Measurements from ENCODE around the gene LRFN4. TPM values are rescaled to one million over a fixed set of nuclear protein-coding genes. Genes with fewer than 3 reads are reported as not detected.

Gene LRFN4
- 65.1 and 66.7 TPM in 2 replicates for total RNA-seq (2021)
- long read RNA-seq, transcript LRFN4-201 (2 exons, 2,431 nt) = major isoform, 21 of 28 reads
- long read RNA-seq, partial matches to known transcripts = 0 of 28 reads
- long read RNA-seq, other reads (novel, unspliced or antisense) = 7 of 28 reads

DNA sequence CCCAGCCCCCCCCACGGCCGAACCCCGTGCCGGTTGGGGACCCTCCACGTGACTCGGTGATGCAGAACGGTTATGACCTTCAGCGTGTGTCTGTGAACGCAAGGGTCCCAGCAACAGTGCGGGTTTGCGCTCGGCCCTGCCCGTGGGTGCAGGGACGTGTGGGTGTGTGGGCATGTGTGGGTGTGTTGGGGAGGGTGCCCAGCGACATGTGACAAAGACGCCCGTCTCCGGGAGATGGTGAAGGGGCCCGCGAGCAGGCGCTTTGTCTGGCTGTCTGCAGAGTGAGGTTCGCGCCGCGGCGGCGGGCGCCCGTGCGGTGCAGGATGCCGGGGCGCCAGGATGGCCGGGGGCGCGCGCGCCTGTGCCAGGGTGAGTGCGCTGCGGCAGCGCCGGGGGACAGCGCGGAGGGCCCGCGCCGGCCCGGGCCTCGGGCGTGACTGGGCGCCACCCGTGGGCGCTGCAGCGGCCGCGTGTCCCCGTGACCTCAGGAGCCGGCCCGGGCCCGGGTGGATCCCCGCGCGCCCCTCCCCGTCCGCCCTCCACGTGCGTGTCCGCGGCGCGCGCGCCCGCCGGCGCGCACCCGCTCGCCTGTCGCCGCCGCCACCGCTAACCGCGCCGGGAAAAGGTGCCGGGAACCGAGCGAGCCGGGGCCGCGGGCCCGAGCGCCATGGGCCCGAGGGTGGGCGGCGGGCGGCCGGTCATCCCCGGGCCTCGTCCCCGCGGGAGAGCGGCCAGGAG is at the start of gene LRFN4:
TSS of gene LRFN4 (plus strand) at position 569 of the 738 bp plus-strand sequence. CDS start 681 bp downstream, outside the sequence.
- H2AFZ ChIP-seq (ENCODE audit: low read length) = no peak within 1 kb of the TSS
- no peaks in the 10 kb centered on the region for H3K79me2 ChIP-seq (ENCODE audit: insufficient read depth, low read length)
- no peak within 1 kb of the TSS for H2BK12ac ChIP-seq (ENCODE audit: insufficient read length, low read depth, low read length)
- no peaks in the 10 kb centered on the region for H3K9me3 ChIP-seq (ENCODE audit: control insufficient read depth, low read depth, low read length)
- peaks cover 0 to 14% (median 2%) of the 10 kb centered on the region in 3 experiments; a peak in 3 of 7 replicates for H3K36me3 Mint-ChIP-seq (ENCODE audit: insufficient read depth in 1 of 3, low read depth in 3 of 3)
- peaks cover 10% of the 10 kb centered on the region for H3K23me2 ChIP-seq (ENCODE audit: insufficient read length, low read depth, low read length, poor library complexity, severe bottlenecking)
- H2BK120ac ChIP-seq (ENCODE audit: low read depth, low read length, poor library complexity, severe bottlenecking) = no peak within 1 kb of the TSS
- no peak within 1 kb of the TSS for H4K8ac ChIP-seq (replicated peaks; ENCODE audit: insufficient read length, low read depth, low read length)
- no peak within 1 kb of the TSS for H2BK15ac ChIP-seq (ENCODE audit: low read depth, low read length)
- H4K20me1 ChIP-seq (ENCODE audit: control insufficient read depth, insufficient read depth, insufficient read length) = no peaks in the 10 kb centered on the region
- TF ChIP-seq, protein P1, sequence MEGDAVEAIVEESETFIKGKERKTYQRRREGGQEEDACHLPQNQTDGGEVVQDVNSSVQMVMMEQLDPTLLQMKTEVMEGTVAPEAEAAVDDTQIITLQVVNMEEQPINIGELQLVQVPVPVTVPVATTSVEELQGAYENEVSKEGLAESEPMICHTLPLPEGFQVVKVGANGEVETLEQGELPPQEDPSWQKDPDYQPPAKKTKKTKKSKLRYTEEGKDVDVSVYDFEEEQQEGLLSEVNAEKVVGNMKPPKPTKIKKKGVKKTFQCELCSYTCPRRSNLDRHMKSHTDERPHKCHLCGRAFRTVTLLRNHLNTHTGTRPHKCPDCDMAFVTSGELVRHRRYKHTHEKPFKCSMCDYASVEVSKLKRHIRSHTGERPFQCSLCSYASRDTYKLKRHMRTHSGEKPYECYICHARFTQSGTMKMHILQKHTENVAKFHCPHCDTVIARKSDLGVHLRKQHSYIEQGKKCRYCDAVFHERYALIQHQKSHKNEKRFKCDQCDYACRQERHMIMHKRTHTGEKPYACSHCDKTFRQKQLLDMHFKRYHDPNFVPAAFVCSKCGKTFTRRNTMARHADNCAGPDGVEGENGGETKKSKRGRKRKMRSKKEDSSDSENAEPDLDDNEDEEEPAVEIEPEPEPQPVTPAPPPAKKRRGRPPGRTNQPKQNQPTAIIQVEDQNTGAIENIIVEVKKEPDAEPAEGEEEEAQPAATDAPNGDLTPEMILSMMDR (conservative IDR thresholded peaks at IDR 0.05) = no peak
- no peak within 1 kb of the TSS for H2AK5ac ChIP-seq (ENCODE audit: insufficient read length, low read length)
- no peak within 1 kb of the TSS for H2BK5ac ChIP-seq (ENCODE audit: insufficient read length, low read length)
- H3K27ac Mint-ChIP-seq = peak within 1 kb of the TSS; percentile 93 to 97 (median 94); a peak in 6 of 7 replicates
- H3K27me3 Mint-ChIP-seq (ENCODE audit: low read depth) = peaks cover 2% of the 10 kb centered on the region
- peaks cover 14% of the 10 kb centered on the region in 2 experiments for H3K4me1 Mint-ChIP-seq
- no peaks in the 10 kb centered on the region for H3K9me3 Mint-ChIP-seq
- peak within 1 kb of the TSS; percentile 67 for H3K9ac ChIP-seq (ENCODE audit: extremely low read depth, insufficient read length, low read length)
- H3K4ac ChIP-seq (ENCODE audit: low read depth, low read length) = no peak within 1 kb of the TSS
- DNase-seq = no peak
- H3K14ac ChIP-seq (ENCODE audit: insufficient read depth, low read length) = peak within 1 kb of the TSS; percentile 68
- H3K4me1 ChIP-seq (ENCODE audit: insufficient read depth, low read length) = no peaks in the 10 kb centered on the region
- no peak within 1 kb of the TSS for H3T11ph ChIP-seq (ENCODE audit: low read length)
- no peak within 1 kb of the TSS for H4K91ac ChIP-seq (ENCODE audit: insufficient read length, low read depth, low read length)
- H4K5ac ChIP-seq (ENCODE audit: insufficient read length, low read depth, low read length) = no peak within 1 kb of the TSS
- no peak within 1 kb of the TSS for H3K23ac ChIP-seq (ENCODE audit: insufficient read length, low read depth, low read length)
- H2BK20ac ChIP-seq (ENCODE audit: low read depth, low read length, poor library complexity, severe bottlenecking) = no peak within 1 kb of the TSS
- no peaks in the 10 kb centered on the region for H3K79me1 ChIP-seq (ENCODE audit: insufficient read depth, low read depth, low read length, poor library complexity, severe bottlenecking)
- no peaks in the 10 kb centered on the region for H3K27me3 ChIP-seq (ENCODE audit: insufficient read depth, low read length)
- H3K56ac ChIP-seq (ENCODE audit: insufficient read length, low read depth, low read length) = no peak within 1 kb of the TSS
- peak within 1 kb of the TSS; percentile 41 for H3K18ac ChIP-seq (ENCODE audit: insufficient read length, low read depth, low read length)
- H3K4me2 ChIP-seq (ENCODE audit: insufficient read depth, insufficient read length, low read length) = peak within 1 kb of the TSS; percentile 87
- H3K4me3 Mint-ChIP-seq = peak within 1 kb of the TSS; percentile 90 to 96
- peak within 1 kb of the TSS; percentile 19 for H3K27ac ChIP-seq (ENCODE audit: insufficient read length, low read depth, low read length)
- no CpG with 5 or more reads among the region's 103 CpGs for WGBS (ENCODE audit: extremely low coverage, insufficient read length, low lambda C conversion rate)

Measured in H9 (cell line).